HG02938 (cell line): Measurements from ENCODE around the gene SERPINF2.
"Not testable (repeated sequence)": the region's sequence is repeated elsewhere in the genome, so short reads cannot be mapped to it uniquely, and the experiment has no call there.

ENCODE experiments used
- ATAC-seq: cut with Tn5 transposase; IDR thresholded peaks from one replicate; pipeline ENCODE4 v1.9.1; 2021; ENCODE audit warnings: mild to moderate bottlenecking, moderate library complexity; ENCODE audit not compliant: unreplicated experiment

SERPINF2 gene

GRCh38 chr17:1762233-1762900 is 19.7 kb downstream of the SERPINF2 start:
- ATAC-seq, result no peak

DNA sequence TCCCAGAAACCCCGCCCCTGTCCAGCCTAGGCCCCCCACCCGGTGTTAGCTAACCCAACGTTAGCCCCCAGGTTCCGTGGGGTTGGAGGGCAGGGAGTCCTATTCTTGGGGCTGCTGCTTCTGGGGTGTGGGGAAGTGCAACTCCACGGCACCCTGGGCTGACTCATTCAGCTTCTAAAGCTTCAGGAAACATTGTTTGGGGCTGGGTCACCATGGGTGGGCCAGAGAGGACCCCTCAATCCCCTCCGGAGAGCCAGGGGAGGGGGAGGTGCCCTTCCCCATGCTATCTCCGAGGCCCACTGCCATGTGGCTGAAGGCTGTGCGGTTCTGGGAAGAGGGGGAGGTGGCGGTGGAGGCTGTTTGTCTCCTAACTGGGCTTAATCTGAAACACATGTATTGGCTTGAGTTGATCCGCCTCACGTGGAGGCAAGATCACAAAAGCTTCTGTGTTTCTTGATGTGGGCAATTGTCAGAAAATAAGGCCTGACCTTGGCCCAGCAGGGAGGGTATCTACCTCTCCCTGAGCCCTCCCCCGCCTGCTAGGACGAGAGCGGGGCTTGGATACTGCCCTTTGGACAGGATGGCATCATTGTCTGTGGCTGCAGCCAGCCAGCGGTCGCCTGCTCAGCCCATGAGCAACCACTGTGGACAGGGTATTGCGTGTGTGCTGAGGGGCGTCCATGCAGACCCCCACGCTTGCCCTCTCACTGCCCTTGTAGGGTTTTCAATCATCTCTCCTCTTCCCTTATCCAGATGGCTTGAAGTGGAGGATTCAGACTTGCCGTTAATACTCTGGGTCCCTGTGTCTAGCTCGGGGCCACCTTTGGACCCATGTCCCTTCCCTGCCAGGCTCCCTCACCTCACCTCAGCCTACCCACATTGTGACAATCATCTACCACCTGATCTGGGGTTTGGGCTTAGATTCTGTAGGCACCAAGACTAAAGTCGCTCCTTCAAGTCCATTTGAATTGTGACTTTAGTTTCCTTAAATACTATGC is 20.5 kb downstream of the SERPINF2 start:
- ATAC-seq, result no peak

GRCh38 chr17:1764284-1764683 is 21.6 kb downstream of the SERPINF2 start:
- ATAC-seq, result no peak

- ATAC-seq, result not testable (repeated sequence)
Observed at GRCh38 chr17:1764705-1765104, 22.0 kb downstream of the SERPINF2 start.

- no peak for ATAC-seq
Observed at GRCh38 chr17:1765576-1765975, 22.9 kb downstream of the SERPINF2 start.

- no peak for ATAC-seq
Observed at GRCh38 chr17:1766382-1767135, 23.9 kb downstream of the SERPINF2 start.

DNA sequence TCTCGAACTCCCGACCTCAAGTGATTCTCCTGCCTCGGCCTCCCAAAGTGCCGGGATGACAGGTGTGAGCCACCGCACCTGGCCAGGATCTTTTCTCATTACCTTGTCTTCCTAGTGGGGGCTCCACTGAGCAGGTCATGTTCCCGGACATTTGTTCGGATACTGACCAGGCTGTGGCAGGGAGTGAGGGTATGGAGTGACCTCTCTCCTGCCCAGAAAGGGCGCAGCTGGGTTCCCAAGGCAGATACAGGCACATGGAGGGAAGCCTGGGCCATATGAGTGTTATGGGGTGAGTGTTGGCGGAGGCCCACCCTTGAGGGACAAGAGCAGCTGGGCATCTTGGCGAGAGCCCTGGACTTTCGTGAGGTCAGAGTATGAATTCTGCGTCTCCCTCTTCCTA is 24.7 kb downstream of the SERPINF2 start:
- ATAC-seq, result no peak

GRCh38 chr17:1769822-1770477 is 27.3 kb downstream of the SERPINF2 start:
- no peak for ATAC-seq

DNA sequence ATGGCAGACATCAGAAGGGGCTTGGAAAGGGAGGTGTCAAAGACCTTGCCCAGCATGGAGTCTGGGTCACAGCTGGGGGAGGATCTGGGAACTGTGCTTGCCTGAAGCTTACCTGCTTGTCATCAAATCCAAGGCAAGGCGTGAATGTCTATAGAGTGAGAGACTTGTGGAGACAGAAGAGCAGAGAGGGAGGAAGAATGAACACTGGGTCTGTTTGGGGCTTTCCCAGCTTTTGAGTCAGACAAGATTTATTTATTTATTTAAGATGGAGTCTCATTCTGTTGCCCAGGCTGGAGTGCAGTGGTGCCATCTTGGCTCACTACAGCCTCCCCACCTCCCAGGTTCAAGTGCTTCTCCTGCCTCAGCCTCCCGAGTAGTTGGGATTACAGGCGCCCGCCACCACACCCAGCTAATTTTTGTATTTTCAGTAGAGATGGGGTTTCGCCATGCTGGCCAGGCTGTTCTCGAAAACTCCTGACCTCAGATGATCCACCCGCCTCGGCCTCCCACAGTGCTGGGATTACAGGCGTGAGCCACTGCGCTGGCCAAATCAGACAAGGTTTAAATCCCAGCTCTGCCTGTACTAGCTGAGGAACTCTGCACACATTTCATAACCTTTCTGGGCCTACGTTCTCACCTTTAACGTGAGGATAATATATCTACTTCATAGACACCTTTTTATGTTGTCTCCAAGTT is 30.5 kb downstream of the SERPINF2 start:
- not testable (repeated sequence) for ATAC-seq

DNA sequence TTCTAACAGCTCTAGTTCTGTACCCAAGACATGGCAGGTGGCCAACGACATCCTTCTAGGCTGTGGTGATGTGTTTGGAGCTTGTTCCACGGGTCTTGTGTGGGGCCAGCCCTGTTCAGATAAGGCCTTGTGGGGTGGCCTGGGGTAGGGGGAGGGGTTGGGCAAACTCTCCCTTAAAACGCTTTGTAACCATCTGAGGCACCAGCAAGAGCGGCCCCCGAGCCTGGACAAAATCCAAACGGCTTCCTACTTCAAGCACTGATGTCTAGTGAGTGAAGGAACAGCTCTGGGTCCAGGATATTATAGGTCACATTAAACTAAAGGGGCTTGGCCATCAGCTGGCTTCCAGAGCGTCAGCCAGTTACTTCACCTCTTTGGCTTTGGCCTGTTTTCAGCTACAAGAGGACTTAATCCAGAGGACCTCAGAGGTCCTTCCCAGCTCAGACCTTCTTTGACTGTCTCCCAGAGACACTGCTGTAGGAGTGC is 31.1 kb downstream of the SERPINF2 start:
- no peak for ATAC-seq

GRCh38 chr17:1774390-1775176 is 31.9 kb downstream of the SERPINF2 start:
- ATAC-seq, result no peak

- ATAC-seq, result no peak
Observed at GRCh38 chr17:1776328-1776727, 33.7 kb downstream of the SERPINF2 start.

- no peak for ATAC-seq
Observed at GRCh38 chr17:1776857-1777256, 34.2 kb downstream of the SERPINF2 start.

DNA sequence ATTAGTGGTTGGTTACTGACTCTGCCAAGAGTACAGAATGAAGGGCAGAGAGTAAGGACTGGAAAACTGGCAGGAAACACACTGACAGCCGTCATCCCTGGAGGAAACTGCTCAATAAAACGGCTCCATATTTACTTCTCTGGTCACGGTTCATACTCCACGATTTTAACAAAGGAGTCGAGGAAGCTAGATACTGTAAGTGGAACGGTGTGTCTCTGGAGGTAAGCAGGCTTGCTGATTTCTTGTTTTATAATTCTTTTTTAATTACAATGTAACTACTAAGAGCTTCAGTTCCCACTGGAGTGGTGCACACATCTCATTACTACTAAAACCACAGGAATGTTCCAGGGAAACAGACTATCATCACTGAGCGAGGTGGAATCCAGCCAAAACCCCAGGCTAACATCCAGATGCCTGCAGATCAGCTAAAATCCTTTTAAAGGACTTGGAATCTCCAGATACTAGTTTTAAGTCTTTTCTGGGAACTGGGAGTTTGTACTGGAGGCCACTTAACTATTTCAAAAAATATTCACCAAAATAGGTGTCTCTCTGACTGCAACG is 37.0 kb downstream of the SERPINF2 start:
- ATAC-seq, result no peak

GRCh38 chr17:1782171-1782567 is 39.5 kb downstream of the SERPINF2 start:
- ATAC-seq, result no peak

DNA sequence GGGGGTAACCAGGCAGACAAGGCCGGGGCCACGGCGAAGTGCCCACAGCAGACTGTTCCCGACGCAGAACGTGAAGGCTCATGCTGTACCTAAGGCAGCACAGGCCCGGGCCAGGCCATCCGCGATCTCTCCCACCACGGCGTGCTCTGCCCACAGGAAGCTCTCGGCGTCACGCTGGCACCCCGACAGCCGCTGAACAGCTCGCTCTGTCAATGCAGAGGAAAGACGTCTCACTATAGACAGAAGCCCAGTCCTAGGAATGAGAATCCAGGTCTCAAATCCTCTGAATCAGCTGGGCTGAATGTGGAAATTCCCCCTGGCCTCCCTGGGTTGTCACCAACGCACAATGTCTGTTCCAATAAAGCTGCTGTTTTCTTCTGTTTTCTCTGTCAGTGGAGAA is 40.6 kb downstream of the SERPINF2 start:
- no peak for ATAC-seq

DNA sequence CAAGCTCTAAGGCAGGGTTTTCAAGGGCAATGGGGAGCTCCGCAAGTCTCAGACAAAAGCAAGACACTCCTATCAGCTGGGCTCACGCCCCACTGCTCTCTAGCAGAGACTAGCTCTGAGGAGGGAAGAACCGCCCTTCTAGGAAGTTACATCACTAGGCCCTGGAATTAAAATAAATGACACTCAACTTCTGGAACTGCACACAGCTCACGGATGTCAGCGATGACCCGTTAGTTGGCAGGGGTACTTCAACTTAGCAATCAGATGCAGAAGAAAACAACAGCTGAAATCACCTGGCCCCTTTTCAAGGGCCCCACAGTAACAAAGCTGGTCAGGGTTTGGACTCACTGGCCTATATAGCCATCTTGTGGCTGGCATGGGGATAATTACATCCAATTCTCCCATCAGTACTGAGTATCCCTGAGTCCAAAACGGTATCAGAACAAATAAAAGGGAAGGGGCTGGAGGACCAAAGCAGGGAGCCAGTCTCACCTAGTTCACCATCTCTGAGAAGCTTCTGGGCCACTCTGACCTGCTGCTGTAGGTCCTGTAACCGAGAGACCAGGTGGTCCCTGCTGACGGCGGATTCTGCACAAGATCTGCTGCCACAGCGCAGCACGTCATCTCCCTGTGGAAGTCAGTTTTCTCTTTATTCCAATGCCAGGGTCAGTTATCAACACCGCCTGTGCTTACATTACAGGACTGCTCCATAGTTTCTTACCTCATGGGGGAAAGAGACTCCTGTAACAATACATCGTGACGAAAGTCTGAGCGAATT is 41.4 kb downstream of the SERPINF2 start:
- ATAC-seq, result no peak

GRCh38 chr17:1785930-1786329 is 43.3 kb downstream of the SERPINF2 start:
- no peak for ATAC-seq
